GF-D8 (cell line): ENCODE measurements around the gene SYT3.

Source experiments
- DNase-seq: peaks from one replicate; lab custom pipeline; 2025; lab: John Stamatoyannopoulos, UW

Gene SYT3, protein sequence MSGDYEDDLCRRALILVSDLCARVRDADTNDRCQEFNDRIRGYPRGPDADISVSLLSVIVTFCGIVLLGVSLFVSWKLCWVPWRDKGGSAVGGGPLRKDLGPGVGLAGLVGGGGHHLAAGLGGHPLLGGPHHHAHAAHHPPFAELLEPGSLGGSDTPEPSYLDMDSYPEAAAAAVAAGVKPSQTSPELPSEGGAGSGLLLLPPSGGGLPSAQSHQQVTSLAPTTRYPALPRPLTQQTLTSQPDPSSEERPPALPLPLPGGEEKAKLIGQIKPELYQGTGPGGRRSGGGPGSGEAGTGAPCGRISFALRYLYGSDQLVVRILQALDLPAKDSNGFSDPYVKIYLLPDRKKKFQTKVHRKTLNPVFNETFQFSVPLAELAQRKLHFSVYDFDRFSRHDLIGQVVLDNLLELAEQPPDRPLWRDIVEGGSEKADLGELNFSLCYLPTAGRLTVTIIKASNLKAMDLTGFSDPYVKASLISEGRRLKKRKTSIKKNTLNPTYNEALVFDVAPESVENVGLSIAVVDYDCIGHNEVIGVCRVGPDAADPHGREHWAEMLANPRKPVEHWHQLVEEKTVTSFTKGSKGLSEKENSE

DNA sequence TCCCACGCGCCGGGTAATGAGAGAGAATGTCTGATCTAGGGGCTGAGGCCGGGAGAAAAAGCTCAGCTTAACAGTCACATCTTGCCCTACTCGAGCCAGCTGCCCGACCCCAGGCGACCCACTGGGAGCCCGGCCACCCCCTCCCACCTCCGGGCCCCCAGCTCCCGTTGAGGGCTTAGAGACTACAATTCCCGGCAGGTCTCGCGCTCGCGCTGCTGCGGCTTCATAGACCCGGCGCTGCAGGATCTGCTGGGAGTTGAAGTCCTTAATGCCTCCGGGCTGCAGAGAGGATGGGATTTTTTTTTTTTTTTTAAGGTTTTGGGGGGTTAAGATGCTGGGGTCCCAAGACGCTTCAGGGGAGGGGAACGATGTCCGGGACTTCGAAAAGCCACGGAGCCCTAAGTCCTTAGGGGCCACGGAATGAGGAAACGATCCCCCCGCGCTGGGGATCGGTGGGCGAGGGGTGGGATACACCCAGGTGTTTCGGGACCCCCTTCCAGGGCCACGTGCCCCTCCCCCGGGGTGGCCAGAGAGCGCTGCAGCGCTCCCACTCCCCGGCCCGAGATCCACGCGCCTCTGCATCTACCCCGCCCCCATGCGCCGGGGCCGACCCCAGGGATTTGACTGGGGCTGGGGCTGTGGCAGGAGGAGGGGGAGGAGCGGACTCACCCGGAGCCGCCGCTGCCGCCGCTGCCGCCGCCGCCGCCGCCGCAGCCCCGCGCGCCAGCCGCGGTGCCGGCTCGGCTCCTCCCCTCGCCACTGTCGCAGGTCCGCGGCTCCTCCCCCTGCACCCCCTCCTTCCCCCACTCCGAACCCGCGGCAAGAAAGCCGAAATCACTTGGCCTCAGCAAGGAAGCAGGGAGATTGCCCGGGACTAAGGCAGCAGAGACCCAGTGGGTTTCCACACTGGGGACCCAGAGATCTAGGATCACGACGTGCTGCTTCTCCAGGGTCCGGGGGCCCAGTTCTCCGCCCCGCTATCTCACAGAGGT lies at the start of gene SYT3:
Gene SYT3 (minus strand): TSS at position 761 of the 992 bp plus-strand sequence. CDS start 2,470 bp downstream, outside the sequence.
- DNase-seq, result no peak

DNA sequence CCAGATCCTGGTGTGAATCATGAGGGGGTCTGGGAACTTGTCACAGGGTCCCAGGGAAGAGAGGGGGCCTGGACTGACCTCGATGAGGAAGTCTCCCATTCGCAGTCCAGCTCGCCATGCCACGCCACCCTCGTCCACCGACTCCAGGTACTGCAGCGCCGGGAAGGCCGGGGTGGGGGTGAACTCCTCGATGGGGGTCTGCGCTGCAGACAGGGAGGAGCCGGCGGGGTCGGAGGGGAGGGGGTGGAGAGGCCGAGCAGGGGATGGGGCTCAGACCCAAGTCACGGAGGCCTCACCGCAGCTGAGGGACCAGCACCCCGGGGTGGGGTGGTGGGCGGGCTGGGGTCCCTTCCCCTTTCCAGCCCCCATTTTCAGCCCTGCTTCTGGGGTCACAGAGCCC lies 49.1 kb upstream of the SYT3 start:
- DNase-seq, result no peak

DNA sequence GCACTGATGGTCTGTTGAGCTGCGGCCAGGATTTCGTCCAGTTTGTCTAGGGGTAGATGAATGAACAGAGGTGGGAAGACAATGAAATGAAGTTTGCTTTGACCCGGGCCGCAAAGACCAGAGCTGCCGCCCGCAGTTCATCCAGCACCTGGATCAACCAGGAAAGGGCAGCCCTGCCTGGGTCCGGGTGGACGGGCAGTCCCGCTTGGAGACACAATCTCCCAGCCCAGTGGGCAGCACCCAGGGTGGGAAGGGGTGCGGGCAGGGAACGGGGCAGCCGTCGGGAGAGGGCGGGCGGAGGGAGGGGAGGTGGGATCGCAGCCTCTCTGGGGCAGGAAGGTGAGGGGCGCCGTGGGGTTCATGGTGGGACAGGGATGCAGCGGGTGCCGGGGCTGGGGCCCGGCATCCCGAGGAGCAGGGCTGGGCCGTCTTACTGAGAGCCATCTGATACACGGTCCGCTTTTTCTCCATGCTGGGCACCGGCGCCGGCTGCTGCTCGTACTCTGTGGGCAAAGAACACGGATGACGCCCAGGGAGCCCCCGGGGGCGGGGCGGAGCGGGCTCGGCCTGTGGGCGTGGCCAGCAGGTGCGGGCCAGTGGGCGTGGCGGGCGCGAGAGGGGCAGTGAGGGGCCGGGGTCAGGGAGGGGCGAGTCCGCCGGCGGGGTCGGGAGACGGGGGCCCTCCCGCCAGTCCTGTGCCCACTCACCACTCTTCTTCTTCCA lies 46.8 kb upstream of the SYT3 start:
- no peak for DNase-seq

DNA sequence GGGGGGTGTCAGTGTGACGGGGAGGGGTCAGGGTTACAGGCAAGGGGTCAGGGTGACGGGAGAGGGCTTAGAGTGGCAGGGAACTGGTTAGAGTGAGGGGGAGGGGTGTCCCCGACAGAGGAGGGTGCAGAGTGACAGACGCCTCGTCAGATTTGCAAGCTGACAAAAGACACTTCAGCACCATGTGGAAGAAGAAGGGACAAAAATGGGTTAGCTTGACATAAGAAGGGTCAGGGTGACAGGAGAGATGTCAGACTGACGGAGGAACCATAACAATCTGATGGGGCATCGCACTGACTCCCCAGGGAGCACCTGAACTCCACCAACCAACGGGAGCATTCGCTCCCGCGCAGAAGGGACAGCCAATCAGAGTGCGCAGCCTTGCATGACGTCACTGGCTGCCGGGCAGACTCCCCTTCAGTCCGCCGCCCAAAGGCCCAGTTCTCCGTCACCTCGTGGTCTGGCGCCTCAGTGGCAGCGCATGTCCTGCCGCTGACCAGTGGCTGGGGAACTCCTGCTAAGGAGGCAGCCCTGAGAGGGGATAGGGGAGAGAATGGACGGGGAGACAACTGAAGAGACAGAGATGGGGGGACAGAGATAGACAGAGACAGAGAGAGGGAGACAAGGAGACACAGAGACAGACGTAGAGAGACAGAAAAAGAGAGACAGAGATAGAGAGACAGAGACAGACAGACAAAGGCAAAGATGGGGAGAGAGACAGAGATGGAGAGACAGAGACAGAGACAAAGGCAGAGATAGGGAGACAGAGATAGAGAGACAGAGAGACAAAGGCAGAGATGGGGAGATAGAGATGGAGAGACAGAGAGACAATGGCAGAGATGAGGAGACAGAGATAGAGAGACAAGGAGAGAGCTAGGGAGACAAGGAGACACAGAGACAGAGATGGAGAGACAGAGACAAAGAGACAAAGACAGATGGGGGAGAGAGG lies 39.8 kb upstream of the SYT3 start:
- no peak for DNase-seq

DNA sequence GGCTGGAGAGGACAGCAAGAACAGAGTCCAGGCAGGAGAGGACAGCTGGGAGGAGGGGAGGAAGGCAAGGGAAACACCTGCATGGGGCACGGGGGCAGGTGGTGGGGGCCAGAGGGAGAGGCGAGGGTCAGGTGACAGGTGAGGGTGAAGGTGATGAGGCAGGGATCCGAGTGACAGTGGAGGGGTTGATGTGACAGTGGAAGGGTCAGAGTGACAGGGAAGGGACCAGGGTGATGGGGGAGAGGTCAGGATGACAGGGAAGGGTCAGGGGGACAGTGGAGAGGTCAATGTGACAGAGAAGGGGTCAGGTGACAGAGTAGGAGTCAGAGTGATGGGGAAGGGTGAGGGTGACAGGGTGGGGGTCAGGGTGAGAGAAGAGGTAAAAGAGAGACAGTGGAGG lies 38.6 kb upstream of the SYT3 start:
- no peak for DNase-seq

DNA sequence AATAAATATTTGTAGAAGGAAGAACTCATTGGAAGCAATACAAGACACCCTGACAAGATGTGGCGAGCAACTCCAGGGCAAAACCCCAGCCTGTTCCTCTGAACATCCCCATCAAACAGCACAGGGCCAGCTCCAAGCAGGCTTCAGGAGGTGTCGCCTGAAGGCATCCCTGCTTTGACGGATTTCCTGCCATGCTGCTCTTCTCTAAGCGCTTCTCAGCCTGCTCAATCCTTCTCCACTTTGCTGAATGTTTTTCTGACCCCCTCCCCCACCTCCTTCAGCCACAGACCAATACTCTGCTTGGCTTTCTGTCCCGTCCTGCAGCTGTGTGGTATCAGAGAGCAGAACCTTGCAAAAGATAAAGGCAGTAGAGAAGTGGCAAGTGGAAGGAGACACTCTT lies 38.0 kb upstream of the SYT3 start:
- no peak for DNase-seq

DNA sequence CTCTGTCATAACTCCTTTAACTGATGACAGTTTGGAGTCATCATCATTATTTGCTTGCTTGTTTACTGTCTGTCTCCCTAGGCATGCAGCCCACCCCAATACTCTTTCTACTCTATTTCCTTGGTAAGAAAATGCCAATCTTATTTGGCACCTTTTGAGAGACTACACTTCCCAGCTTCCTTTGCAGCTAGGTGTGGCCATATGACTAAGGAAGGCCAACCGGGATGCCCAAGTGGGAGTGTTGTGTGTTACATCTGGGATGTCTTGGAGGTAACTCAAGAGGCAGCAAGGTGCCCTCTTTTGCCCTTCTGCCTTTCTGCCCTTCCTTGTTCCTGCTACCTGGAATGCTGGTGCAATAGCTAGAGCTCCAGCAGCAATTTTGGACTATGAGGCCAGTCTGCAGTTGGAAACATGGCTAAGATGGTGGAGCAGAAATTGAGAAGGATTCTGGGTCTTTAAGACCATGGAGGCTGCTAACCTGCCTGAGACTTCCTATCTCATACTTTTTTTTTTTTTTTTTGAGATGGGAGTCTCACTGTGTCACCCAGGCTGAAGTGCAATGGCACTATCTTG lies 37.0 kb upstream of the SYT3 start:
- DNase-seq, result no peak

DNA sequence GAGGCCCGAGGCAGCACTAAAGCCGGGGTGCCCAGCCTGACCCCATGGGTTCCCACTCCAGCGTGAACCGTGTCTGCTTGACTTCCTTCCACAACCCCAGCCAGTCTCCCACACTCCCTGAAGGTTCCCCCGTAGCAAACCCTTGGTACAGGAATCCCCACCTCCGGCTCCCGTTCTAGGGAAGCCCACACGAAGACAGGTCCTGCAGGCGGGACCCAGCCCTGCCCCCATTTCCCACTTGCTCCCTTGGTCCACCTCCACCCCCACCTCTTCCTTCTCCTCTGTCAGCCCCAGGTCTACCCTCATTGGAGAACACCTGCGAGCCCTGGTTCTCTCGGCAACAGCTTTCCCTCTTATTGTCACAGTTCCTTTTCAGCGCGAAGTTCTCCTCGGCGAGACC lies 33.4 kb upstream of the SYT3 start:
- no peak for DNase-seq

DNA sequence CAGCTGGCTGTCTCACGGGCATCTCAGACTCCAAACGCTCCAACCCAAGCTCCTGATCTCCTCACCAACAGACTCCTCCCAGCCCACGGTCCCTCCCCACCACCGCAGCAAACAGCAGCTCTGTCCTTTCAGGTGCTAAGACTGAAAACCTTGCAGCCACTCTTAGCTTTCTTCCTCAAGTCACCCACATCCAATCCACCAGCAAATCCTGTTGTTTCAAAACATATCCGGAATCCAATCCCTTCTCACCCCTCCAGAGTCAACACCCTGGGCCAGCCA lies 30.4 kb upstream of the SYT3 start:
- no peak for DNase-seq

DNA sequence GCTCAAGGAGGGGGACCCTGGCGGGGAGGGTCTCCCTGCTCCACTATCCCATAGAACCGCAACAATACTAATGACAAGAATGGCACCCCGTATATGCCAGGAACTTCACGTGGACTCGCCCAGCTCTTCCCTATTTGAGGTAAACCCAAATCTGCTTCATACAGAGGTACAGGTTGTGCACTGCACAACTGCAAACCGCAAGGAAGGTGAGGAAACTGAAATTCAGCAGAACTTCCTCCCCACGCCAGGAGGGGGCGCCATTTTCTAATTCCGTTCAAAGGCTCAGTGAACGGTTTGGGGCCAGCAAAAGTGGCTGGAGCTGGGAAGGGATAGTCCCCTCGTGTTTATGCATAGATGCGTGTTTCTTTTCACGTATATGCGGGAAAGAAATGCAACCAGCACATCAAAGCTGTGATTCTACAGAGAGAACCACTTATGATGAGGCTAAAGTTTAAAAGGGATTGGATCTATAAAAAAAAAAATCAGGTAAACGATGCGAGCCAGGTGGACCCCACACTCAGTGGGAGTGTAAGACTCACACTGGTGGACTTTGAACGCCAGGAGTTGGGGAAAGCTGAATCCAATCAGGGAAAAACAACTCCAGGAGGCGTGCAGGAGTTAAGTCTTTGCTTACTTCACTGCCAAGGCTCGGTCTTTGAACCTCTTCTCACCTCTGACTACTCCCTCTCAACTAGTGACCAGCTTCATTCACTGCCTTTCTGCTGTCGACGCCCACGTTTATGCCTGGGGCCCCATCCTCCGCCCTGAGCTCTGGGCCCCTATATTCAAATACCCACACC lies 29.8 kb upstream of the SYT3 start:
- no peak for DNase-seq

DNA sequence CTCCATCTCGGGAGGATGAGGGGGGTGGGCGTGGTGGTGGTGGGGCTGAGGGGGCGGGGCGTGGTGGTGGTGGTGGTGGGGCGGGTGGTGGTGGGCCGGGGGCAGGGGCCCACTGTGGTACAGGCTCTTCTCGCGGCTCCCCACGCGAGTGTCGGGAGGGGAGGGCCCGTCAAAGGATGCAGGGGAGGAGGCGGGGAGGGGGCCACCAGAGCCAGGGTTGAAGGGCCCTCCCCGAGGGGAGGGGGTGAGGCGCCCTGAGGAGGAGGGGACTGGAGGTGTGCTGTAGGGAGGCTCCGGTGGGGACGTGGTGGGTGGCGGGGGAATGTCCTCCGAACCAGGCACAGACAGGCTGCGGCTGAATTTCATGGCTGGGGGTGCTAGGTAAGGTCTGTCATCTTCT lies 29.2 kb upstream of the SYT3 start:
- DNase-seq, result no peak

DNA sequence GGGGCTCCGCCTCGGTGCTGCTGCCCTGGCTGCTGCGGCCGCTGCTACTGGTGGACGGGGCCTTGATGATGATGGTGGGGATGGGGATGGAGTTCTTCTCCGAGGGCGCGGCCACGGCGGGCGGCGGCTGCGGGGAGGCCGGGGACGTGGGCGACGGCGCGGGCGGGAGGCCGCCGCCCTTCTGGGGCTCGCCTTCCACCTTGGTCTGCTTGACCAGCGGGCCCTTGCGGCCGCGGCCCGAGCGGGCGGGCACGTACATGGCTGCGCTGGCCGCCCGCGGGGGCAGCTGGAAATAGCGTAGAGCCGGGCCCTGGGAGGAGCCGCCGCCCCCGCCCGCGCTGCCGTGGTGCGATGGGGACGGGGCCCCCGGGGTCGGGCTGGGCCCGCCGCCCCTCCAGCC lies 28.7 kb upstream of the SYT3 start:
- DNase-seq, result no peak

DNA sequence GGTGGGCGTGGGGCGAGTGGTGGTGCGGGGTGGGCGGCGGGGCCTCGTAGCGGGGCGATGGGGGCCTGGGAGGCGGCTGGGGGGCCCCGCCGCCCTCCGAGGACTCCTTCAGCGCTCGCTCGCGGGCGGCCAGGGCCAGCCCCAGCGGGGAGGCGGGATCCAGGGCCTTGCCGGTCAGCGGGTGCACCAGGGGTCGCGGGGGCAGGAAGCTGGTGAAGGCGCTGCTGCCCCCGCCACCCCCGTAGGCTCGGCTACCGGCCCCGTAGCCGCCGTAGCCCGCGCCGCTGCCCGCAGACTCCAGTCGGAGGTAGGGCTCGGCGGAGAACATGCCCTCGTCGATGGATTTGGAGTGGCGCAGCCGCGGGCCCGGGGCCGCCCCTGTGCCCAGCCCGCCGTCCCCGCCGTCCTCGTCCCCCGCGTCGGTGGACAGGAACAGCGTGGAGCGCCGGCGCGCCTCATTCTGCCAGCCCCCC lies 28.1 kb upstream of the SYT3 start:
- DNase-seq, result no peak

DNA sequence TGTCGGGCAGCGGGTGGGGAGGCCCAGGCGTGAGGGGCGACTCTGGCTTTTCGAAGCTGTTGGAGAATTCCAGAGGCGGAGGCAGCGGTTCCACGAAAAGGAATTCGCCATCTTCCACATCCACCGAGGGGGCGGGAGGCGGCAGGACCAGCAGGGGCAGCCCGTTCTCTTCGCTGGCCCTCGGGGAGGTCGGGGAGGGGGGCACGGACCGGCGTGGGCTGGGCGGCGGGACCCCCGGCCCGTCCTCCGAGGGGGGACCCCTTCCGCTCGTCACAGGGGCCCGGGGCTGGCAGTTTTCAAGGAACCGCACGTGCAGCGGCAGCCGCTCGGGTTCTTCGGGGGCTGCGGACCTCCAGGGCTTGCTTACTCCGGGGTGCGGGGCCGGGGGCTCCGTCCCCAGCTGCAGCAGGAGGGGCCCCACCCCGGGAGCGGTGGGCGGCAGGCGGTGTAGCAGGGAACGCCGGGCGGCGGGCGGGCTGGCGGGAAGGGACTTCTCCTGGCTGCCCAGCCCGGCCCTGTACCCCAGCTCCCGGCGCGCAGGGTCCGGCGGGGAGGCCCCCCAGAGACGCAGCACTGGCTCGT lies 27.6 kb upstream of the SYT3 start:
- DNase-seq, result no peak

DNA sequence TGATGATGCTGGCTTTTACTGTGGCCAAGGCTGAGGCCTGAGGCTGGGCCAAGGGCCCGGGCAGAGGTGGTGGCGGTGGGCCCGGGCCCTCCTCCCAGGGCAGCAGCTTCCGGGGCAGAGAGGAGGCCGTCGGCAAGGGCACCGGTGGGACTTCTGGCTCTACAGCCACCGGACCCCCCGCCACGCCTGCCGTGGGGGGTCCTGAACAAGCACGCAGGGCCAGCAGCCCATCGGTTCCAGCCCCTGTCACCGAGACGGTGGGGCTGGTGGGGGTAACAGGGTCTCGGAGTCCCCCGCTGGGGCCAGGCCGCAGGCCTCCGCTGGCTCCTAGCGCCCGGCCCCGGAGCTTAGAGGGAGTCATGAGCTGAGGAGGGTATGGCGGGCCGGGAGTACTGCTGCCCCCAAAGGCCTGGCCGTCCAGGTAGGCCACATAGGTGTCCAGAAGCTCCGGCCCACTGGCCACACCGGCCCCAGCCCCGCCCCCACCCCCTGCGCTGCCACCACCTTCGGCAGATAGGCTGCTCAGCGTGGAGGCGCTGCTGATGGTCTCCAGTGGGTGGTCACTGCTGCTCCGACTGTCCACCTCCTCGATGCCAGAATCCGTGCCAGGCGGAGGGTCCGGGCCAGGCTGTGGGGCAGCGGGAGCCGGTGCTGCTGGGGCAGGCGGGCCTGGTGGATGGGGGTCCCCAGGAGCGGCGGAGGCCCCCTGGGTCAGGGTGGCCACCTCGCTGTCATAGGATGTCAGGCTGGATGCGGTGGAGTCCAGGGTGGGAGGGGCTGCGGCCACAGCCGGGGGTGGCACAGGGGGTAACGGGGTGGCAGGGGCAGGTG lies 26.9 kb upstream of the SYT3 start:
- DNase-seq, result no peak

DNA sequence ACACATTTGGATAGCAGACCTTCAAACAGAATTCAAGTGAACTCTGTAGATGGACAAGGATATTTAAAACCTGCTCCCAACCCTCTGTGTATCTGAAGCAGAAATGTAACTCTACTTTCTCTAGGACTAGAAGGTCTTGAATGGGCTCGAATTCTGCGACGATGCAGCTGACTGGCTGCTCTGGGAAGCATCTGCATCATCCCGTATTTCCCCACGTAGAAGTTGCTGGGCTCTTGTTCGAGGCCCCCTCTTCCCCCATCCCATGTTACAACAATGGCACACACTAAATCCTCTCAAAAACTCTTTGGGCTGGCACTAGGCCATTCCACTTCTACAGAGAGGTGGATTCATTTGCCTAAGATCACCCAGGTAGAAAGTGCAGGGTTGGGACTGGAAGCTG lies 24.5 kb upstream of the SYT3 start:
- no peak for DNase-seq

DNA sequence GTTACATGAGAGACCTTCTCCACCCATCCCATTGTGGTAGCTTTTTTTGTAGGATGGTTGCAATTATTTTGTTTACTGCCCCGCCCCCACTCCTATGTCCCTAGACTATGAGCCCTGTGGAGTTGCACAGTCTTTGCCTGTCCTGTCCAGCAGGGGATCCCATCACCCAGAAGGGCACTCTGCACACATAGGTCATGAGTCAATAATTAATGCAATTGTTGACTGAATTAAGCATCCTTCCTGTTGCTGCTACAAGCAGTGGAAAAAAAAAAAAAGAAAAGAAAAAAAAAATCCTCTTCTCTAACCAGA lies 23.8 kb upstream of the SYT3 start:
- DNase-seq, result no peak

DNA sequence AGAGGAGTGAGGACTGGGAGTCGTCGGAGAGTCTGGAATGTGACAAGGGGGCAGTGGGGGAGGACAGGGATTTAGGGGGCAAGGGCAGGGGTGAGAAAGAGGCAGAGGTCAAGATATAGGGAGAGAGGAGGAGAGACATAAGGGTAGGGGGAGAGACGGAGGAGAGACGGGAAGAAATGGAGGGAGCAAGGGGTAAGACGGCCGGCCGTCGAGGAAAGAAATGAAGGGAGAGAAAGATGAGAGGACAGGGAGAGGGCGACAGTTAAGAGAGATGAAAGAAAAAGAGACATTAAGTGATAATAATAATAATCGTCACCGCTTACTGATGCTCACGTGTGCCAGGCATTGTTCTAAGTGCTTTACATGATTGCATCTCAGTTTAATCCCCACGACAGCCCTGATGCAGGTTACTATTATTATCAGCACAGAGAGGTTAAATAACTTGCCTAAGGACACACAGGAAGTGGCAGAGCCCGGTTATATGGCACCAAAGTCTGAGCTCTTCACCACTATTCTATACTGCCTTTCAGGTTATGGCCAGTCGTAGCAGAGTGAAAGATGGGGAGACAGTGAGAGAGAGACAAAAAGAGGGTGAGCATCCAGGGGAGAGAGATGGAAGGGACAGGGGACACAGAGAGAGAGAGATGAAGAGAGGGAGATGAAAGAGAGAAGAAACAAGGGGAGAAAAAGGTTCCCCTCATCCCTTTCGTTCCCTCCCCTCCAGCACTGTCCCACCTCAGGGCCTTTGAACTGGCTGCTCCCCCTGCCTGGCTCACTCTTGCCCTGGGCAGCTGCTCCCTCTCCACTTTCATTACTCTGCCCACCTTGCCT lies 23.2 kb upstream of the SYT3 start:
- DNase-seq, result no peak
